HG03108 (cell line): ENCODE results near the gene THAP7.

Source experiments
- ATAC-seq: cut with Tn5 transposase; IDR thresholded peaks from one replicate; pipeline ENCODE4 v1.9.1; 2021; ENCODE audit warnings: moderate library complexity; ENCODE audit not compliant: unreplicated experiment

THAP7 gene

DNA sequence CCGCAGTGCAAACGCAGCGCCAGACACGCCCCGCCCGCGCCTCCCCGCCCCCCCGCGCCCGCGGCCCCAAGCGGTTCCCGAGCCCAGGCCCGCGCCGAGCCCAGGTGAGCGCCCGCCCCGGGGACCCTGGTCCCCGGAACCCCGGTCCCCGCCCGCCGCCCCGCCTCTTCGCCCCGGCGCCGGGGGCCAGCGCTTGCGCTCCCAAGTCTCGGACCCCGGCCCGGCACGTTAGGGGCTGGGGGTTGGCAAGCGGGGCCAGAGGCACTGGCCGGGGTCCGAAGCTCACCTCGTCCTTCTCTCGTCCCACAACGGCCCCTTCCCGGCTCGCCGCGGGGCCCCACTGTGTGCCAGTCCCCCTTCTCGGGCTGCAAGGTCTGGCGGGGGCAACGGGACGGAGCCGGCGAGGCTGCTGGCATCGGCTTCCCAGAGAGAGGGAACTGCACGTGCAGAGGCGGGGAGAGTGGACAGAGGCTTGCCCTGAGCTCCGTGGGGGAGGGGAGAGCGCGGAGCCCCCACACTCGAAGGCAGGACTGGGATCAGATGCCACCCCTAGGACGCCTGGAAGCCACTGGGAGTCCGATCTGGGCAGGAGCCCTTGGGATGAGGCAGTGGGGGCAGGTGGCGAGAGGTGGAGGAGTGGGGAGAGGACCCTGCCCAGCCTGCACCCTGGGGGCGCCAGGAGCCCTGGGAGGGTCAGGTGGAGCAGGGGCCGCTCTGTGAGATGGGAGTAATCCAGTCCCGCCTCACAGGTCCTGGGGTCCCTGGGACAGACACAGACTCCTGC, 36.6 kb downstream of the THAP7 start:
- ATAC-seq = no peak

DNA sequence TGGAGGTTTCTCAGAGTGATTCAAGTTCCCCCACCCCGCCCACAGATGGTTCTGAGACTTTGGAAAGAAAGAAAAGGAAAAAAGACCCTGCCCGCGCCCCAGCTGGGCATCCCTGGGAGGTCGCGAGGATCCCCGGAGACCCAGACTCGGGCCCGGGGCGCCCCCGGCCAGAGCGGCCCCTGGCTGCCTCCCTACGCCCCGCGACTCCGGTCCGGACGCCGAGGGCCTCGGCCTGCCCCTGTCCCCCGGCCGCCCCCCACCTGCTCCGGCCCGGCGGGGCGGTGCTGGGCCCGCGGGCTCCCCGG, 37.2 kb downstream of the THAP7 start:
- ATAC-seq = no peak

DNA sequence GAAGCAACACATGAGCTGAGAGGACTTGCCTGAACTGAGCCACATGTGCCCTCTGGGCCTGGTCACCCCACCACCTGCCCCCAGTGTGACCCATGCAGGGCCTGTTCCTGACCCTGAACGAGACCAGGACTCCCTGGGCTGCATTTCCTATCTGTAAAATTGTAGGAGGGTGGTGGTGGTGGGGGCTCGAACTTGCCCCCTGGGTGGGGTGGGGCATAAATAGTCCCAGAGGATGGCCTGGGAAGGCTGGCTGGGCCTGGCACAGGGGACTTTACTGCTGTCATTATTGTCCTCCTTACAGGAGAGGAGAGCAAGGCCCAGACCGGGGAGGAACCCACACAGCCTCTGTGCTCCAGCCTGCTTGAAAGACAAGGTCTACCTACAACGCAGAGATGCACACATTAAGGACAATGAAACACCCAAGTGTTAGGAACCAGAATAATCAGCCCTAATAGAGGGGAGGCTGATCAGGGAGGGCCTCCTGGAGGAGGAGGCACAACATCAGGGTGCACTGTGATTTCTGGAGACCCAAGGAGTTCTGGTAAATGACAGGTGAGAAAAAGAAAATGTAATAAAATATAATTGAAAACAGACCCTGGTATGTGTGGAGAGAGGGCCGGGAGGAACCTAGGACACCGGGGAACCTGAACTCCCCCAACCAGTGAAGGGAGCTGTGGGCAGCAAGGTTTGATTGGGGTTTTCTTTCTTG, 37.7 kb downstream of the THAP7 start:
- ATAC-seq = no peak

DNA sequence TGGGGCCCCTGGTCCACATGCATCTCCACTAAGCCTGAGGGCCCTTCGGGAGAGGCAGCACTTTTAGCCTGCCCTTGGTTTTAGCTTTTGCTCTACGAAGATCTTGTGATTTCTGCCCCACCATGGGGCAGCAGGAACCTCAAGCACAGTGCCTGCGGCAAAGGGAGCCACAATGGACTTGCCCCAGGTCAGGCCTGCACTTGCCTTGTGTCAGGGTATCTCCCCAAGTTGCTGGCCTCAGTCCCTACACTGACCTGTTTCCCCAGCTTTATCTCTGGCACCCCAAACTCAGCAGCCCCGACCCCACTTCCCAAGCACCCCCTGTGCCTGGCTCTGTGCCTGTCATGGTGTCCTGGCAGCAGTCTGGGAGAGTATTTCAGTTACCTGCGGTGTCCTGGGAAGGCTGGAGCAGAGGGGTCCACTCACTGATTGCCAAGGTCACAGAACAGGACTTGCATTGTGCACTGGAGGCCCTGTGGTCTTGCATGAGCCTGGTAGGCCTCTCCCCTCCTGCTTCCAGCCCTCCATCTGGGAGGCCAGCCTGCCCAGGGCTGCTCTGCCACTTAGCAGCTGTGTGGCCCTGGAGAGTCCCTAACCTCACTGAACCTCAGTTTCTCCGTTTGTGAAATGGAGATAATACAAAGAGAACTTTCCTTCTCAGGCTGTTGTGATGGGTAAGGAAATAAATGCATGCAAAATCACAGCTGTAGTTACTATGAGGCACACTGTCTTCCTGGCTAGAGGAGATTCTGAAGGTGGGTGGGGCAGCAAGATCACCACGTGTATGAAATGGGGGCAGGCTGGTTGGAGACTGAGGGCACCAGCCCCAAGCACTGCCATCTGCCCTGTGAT, 38.5 kb downstream of the THAP7 start:
- no peak for ATAC-seq

- no peak for ATAC-seq
These were observed 39.4 kb downstream of the THAP7 start for GRCh38 chr22:20962491-20962945.

GRCh38 chr22:20960609-20961008, 41.3 kb downstream of the THAP7 start:
- ATAC-seq = no peak

DNA sequence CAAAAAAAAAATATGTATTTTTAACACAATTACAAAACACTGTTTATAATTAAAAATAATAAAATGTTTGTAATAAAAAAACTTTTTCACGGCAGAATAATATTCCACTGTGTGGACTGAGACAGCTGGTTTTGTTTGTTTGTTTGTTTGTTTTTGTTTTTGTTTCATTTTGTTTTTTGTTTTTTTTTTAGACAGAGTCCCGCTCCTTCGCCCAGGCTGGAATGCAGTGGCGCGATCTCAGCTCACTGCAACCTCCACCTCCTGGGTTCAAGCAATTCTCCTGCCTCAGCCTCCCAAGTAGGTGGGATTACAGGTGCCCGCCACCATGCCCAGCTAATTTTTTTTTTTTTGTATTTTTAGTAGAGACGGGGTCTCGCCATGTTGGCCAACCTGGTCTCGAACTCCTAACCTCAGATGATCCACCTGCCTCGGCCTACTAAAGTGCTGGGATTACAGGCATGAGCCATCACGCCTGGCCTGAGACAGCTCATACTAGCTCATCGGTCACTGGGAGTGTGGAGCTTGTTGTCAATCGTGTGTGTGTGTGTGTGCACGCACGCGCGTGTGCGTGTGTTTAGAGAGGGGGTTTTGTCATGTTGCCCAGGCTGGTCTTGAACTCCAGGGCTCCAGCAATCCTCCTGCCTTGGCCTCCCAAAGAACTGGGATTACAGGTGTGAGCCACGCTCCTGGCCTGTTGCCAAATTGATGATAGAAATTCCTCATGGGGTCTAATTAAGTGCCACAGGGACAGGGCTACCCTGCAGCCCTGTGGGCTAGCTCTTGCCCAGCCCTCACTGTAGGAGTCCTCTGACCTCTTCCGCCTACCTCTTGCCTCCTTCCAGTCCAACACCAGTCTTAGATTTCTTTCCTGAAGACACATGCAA, 42.1 kb downstream of the THAP7 start:
- no peak for ATAC-seq

GRCh38 chr22:20957683-20958431, 44.1 kb downstream of the THAP7 start:
- ATAC-seq = no peak

- ATAC-seq = no peak
These were observed 44.7 kb downstream of the THAP7 start for GRCh38 chr22:20957102-20957682.

- no peak for ATAC-seq
These were observed 45.4 kb downstream of the THAP7 start for GRCh38 chr22:20956258-20957101.

DNA sequence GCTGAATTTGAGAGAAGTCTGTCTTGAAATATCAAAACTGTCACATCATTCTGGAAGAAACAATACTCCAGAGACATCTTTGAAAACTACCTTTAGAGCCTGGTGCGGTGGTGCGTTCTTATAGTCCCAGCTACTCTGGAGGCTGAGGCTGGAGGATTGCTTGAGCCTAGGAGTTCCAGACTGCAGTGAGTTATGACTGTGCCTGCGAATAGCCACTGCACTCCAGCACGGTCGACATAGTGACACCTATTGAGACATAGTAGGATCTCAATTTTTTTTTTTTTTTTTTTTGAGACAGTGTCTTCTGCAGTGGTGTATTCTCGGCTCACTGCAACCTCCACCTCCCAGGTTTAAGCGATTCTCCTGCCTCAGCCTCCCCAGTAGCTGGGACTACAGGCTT, 46.4 kb downstream of the THAP7 start:
- no peak for ATAC-seq

GRCh38 chr22:20953668-20954500, 48.0 kb downstream of the THAP7 start:
- ATAC-seq = no peak

DNA sequence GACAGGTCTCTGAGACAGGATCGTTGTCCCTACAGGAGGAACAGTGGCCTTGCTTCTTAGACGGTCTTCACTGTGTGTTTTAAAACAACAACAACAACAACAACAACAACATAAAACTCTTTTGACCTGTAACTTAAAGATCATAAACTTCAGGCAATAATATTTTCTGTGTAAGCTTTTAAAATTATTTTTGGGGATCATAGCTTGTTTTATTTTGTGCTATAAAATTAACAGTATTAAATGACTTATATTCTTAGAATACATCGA, 48.6 kb downstream of the THAP7 start:
- no peak for ATAC-seq

DNA sequence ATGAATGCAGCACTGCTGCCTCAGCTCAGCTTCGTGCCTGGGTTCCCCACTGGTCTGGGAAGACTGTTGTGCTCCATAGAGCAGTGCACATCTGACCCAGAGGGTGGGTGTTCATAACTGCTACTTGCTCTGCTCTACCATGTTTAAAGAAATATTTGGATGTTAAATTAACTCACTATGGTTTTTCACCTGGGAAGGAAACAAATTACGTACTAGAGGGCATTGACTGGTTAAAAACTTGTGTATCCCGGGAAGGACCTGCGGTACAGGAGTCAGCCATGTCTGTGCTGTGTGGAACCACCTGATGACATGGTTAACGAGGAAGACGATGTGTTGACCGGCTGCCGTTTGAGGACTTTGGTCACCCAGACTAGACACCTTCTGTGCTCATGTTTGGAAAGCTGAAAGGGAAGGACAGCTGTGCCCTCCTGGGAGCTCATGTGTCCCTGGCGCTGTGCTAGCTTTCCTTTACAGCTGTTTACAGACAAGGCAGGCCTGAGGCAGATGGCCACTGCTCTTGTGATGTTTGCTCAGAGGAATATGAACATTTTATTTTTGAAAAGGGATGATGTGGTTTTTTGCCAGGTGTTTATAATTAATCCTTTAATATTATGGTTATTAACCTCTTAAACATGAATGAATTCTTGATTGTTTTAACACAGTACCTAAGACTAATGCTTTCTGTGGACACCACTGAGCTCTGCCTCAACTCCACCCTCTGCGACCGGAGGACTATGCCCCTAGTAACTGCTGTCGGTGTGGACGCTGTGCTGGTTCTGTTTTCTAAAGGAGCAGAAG, 49.2 kb downstream of the THAP7 start:
- ATAC-seq = no peak

GRCh38 chr22:20951932-20952380, 50.0 kb downstream of the THAP7 start:
- no peak for ATAC-seq

- no peak for ATAC-seq
These were observed 50.6 kb downstream of the THAP7 start for GRCh38 chr22:20951151-20951931.
